HG02970 (cell line): ENCODE data around the gene CFAP107.

Source experiments
- ATAC-seq: cut with Tn5 transposase; IDR thresholded peaks from one replicate; pipeline ENCODE4 v1.9.1; 2021; ENCODE audit warnings: mild to moderate bottlenecking, moderate library complexity, moderate number of reproducible peaks; ENCODE audit not compliant: unreplicated experiment, low FRiP score

The CFAP107 gene

DNA sequence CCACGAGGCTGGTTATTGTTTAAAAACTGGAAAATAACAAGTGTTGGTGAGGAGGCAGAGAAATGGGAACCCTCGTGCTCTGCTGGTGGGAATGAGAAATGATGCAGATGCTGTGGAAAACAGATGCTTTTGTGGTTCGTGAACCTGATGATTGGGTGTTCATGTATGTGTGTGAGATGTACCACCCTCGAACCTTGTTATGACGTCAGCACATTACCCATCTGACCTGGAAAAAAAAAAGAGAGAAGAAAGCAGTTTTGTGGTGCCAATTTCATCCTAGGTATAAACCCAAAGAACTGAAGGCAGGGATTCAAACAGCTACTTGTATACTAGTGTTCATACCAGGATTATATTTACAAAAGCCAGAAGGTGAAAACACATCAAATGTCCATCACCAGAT lies 6.4 kb upstream of the CFAP107 start:
- no peak for ATAC-seq

DNA sequence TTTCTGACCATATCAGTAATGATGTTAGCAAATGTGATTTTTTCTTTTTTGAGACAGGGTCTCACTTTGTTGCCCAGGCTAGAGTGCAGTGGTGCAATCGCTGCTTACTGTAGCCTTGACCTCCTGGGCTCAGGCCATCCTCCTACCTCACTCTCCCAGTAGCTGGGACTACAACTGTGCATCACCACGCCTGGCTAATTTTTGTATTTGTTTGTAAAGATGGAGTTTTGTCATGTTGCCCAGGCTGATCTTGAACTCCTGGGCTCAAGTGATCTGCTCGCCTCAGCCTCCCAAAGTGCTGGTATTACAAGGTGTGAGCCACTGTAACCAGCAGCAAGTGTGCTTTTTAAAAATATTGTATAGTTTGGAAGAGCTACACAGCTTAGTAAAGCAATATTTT lies 4.1 kb upstream of the CFAP107 start:
- no peak for ATAC-seq

DNA sequence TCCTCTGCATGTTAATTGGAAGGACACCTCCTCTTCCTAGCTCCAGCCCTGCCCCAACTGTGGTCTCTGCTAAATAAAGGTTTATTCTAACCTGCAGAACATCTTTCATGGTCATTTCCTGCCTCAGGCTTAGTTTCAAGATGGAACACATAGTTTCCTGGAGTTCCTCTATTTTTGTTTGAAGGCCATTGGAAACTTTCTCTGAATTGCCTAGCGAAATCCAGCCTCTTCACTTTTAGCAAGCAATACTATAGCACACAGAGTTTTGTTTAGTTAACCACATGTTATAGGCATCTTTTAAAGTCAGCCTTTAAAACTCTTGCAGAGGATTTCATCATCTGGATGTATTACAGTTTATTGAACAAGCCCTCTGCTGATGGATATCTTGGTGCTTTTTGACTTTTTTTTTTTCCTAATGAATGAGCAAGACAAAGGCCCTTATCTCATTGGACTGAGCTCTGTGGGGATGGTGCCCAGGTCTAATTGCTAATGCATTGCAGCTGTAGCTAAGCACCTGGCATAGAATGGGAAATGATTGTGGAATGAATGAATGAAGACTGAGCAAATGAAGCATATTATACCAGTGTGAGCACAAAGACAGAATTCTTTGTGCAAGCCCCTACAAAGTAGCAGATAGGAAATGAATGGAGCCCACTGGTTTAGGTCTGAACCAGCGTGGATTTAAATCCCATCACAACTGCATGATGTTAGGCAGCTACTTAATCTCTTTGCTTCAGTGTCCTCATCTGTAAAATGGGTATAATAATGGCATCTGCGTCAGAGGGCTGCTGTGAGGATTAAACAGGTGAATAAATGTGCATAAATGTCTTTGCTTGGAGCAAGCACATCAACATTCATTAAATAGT lies 641 bp upstream of the CFAP107 start:
- no peak for ATAC-seq

DNA sequence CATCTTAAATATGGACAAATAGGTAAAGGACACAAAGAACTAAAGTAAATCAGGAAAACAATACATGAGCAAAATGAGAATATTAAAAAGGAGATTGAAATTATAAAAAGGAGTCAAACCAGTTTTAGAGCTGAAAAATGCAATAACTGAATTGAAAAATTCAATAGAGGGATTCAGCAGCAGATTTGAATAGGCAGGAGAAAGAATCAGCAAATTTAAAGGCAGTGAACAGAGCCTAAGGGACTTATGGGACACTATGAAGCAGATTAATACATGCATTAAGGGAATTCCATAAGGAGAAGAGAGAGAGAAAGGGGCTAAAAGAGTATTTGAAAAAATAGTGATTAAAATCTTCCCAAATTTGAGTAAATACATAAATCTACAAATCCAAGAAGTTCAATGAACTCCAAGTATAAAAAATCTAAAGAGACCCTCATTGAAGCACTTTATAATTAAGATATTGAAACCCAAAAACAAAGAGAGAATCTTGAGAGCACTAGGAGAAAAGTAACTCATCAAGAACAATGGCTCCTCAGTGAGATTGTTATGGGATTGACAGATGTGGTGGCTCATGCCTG lies 2.9 kb downstream of the CFAP107 start:
- no peak for ATAC-seq

DNA sequence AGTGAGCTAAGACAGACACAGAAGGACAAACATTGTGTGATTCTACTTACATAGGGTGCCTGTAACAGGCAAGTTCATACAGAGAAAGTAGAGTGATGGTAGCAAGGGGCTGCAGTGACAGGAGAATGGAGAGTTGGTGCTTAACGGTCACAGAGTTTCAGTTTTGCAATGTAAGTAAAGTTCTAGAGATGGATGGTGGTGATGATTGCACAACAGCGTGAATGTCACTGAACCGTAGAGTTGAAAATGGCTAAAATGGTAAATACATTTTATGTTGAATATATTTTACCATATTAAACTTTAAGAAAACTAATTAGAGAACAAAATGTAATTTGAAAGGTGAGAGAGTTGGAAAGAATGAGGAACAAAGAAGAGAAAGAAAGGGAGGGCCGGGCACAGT lies 8.7 kb downstream of the CFAP107 start:
- ATAC-seq: no peak

DNA sequence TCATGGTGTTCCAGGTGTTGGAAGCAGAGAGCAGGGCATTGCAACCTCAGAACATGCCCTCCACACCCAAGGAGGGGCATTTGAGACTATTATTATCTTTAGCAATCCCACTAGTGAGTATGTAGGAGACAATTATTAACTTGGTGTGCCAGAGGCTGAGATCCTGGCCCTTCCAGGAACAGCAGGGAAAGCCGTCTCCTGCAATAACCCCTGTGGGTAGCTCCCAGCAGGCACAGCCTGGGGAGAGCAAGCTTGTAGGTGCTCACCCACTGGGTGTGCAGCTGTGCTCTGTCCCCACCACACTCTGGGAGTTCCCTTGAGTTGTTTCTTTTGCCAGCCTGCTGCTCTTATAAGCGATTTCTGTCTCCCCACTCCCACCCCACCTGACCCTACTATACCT lies 10.3 kb downstream of the CFAP107 start:
- no peak for ATAC-seq

DNA sequence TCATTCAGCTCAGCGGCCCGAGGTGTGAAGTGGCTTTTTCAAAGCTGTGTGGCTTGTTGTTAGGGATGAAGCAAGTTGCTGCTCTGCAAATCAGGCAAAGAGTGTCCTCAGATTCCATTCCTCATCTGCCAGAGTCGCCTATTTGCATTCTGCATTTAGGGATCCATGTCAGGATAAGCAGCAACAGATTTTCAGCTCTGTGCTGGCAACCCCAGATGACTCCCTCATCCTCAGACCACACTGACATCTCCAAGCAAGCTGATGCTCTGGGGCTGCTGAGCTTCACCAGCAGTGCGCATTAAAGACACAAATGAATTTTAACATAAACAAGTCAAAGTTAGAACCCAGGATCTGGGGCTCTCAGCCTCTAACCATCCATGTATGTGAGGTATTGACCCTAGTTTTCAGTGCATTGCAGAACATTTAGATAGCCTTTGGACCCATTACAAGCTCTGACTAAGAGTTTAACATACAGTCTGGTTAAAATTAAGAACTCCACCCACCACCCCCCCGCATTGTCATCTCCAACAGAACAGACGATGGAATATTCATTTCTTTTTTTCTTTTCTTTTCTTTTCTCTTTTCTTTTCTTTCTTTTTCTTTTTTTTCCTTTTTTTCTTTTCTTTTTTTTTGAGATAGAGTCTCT lies 10.9 kb downstream of the CFAP107 start:
- no peak for ATAC-seq

DNA sequence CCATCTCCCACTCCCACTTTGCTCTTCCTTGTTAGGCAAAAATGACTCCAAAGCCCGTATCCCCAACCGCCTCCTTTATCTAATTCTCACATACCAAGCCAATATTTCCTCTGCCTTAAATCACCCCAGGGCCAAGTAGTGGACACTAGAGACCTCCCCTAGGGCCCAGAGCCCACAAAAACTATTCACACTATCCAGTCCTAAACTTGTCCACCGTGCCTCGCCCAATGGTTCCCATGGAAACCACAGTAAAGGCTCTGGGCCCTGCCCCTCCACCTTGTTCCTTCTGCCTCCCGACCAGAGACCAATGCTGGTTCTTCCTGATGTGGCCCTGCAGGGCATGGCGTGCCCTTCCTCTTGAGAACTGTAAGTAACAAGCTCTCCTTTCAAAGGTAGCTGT lies 11.8 kb downstream of the CFAP107 start:
- ATAC-seq: no peak

DNA sequence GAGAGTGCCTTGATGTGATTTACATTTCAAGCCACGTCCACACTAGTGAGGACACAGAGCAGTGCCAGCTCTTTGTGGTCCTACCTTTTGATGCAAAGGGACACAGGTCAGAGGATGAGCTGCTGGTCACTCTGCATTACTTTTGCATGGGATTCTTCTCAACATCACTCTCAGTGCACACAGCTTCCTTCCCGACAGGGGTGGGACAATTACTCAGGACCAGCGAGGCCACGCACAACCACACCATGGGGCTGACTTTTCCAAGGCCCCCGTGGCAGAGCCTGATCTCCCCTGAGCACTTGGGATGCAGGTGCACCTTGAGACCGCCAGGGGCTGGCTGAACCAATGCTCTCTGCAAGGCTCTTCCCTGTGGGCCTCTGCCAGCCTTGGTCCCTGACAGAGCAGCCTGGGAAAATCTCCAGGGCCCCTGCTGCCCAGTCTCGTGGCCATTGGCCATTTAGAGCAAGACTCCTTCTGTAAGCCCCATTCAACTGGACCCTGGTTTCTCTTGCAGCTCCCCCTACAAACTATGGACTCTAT lies 14.3 kb downstream of the CFAP107 start:
- no peak for ATAC-seq

DNA sequence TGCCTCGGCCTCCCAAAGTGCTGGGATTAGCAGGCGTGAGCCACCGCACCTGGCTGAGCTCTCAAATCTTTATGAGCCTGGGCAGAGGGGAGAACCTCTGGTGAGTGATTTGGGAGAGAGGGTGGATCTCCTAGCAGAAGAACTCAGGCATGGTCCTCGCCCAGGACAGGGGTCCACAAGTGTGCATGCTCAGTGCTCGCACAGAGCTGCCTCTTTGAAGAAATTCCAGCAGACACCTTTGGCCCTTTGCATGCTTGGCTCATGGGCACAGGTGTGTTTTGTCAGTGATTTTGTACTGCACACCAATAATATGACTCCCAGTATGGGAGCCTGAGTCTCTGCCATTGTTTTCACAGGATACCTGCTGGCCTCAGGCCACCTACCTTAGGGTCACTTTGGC lies 15.8 kb downstream of the CFAP107 start:
- no peak for ATAC-seq

DNA sequence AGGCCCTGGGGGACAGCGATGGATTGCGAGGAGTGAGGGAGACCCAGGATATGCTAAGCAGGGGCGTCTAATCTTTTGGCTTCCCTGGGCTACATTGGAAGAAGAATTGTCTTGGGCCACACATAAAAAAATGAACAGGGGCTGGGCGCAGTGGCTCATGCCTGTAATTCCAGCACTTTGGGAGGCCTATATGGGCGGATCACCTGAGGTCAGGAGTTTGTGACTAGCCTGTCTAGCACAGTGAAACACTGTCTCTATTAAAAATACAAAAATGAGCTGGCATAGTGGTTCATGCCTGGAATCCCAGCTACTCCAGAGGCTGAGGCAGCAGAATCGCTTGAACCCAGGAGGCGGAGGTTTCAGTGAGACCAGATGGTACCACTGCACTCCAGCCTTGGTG lies 16.8 kb downstream of the CFAP107 start:
- ATAC-seq: no peak

DNA sequence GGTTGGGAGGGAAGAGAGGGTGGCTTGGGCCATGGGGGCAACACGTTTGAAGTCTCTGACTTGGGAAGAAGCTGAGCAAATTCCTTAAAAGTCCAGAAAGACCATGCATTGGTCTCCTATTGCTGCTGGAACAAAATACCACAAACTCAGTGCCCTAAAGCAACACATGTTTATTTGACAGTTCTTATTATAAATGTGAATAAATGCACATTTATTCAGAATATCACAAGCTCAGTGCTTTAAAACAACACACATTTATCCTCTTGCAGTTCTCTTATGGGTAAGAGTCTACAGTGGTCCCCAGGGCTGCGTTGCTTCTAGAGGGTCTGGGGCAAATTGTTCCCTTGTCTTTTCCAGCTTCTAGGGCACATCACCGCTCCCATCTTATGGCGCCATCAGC lies 17.5 kb downstream of the CFAP107 start:
- ATAC-seq: no peak

DNA sequence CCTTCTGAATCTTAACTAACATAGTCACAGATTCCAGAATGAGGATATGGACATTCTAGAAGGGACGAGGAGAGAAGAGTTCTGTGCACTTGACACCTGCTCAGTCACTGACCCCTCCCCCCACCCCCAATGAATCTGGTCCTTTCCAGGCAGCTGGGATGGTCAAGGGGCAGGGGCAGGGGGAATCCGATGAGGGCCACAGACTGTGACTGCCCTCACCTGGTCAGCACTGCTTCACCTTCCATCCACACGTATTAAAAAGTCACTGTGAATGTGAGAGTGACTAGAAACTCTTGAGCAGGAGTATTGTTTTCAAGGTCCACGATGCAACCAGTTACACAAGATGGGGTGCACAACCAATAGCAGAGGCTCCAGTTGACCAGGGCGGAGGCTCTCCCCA lies 18.0 kb downstream of the CFAP107 start:
- ATAC-seq: no peak

DNA sequence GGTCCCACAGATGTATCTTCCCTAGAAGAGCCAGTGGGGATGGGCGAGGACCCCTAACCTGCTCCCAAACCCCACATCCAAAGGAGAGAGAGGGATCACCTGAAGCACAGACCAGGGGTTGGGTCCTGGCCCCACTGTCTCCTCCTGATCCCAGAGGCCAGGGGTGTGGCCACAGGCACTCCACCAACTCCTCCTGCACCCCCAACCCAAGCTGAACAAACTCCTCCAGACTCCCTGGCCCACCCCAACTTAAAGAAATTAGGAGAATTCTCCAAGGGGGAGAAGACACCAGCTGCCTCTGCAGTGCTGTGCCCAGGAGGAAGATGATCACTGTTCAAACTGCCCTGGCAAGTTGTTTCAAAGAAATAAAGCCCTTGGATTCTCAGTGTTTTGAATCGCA lies 23.0 kb downstream of the CFAP107 start:
- no peak for ATAC-seq

DNA sequence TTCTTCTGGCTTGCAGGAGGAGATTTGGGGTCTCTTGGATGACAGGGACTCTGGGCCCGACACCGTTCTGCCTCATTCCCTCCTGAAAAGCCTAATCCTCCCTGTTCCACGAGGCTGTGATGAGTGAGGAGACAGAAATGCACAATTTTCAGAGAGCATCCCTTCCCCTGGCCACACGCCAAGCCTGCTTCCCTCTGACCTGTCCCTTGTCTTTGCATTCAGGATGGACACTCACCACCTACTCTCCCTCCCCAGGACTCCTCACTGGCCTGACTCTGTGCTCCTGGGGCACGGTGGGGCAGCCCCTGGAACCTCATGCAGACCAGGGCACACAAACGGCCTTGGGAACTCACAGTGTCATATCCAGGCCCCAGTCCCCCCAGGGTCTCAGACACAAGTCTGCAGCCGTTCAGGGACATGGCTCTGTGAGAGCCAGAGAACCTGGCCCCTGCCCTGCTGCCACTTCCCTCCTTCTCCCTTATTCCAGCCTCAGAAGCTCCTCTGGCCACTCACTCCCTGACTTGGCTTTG lies 24.0 kb downstream of the CFAP107 start:
- ATAC-seq: no peak

DNA sequence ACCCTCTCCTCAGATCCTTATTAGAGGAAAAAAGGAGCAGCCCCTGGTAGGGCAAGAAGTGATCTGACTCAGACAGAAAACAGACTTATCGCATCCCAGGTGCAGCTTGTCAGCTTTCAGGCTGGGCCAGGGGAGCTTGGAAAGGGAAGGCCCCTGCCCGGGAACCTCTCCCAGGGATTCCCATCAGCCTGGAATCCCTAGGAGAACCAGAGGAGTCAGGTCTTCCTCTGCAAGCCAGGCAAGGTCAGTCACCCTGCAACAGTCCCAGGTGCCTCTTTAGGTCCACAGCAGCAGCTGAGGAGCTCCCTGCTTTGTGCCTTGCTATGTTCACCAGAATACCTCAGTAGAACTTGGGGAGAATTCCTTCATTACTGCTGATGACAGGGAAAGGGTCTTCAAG lies 24.6 kb downstream of the CFAP107 start:
- no peak for ATAC-seq

DNA sequence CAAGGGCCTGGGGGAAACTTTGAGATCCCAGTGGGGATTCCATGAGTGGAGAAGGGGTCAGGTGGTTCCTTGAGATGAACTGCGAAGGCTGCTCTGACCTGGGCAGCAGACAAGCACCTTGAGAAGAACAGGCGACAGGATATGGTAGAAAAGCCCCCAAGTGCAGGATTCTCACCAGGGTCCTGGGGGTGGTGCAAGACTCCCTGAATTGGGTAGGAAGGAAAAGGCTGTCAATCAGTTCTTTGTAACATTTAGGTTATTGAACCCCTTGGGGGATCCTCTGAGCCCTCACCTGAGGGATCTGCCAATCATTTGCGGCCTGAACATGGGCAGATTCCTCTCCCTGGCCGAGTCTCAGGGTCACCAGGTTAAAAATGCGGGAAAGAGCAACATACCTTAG lies 25.2 kb downstream of the CFAP107 start:
- ATAC-seq: no peak

DNA sequence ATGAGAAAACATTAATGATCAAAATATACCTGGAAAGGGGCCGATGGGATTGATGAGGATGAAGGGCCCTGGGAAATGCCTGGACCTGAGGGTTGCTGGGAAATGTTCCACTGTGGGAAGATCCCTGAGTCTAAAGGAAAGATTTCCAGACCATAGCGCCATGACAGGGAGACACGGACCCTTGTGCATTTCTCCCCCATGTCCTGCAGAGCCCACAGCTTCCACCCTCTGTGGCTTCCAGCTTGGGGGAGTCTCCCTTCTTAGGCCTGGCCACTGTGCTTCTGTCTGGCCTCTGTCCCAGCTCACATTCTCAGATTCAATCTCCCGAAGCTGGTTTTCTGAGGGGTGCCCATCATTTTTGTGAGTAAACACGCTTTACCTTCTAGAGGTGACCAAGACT lies 26.5 kb downstream of the CFAP107 start:
- no peak for ATAC-seq

DNA sequence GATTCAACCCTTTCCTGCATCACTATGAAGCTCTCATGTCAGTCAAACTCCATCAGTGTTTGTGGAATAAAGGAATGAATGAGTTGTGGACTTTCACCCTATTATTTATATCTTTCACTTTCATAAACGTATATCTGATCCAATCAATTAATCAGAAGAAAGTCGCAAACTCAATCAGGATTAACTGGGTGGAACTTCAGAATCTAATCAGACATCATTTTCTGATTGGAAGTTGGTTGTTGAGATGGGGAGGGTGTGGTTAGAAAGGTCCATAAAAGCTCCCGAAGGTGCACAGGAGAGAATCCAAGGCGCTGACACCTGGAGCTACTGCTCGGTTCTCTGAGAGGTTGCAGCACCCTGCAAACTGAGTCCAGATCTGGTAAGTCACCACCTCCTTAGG lies 27.4 kb downstream of the CFAP107 start, which contains the start of gene PRAMEF12:
Gene PRAMEF12, plus strand, starts transcription at position 301 of the 400 bp plus-strand sequence. CDS start 1,130 bp downstream, outside the sequence.
- ATAC-seq: no peak

DNA sequence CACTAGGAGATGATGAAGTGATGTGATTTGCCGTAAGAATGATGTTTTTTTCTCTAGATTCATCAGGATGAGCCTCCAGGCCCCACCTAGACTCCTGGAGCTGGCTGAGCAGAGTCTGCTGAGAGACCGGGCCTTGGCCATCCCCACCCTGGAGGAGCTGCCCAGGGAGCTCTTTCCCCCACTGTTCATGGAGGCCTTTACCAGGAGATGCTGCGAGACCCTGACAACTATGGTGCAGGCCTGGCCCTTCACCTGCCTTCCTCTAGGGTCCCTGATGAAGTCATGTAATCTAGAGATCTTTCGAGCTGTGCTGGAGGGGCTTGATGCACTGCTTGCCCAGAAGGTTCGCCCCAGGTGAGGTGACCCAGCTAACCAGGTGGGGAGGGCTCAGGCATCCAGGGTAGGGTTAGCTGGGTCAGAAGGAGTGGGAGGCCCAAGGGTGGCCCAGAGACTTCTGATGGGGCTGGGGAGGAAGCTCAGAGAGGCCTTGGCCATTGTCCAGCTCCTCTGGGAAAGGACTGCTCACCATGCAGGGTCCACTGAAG lies 28.9 kb downstream of the CFAP107 start:
- no peak for ATAC-seq

DNA sequence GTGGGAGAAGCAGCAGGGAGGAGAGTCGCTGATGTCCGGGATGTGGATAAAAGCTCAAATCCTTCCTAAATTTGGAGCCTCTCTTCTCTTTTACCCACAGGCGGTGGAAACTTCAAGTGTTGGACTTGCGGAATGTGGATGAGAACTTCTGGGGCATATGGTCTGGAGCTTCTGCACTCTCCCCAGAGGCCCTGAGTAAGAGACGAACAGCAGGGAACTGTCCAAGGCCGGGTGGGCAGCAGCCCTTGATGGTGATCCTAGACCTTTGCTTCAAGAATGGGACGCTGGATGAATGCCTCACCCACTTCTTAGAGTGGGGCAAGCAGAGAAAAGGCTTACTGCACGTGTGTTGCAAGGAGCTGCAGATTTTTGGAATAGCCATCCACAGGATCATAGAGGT lies 29.4 kb downstream of the CFAP107 start:
- no peak for ATAC-seq
